HepG2 (cell line): ENCODE results near the gene VWA1. TPM values are rescaled to one million over a fixed set of nuclear protein-coding genes. Genes with fewer than 3 reads are reported as not detected.
A peak's percentile ranks its signal among the peaks of the same experiment; 100 is the strongest.

Experiments used
- ATF2 ChIP-seq: sonication (generic); formaldehyde crosslinking; IDR thresholded peaks from 2 replicates; pipeline ENCODE4 v1.4.0; 2020; ENCODE audit warnings: missing genetic modification reagents
- EEA1 ChIP-seq: sonication (generic); formaldehyde crosslinking; IDR thresholded peaks from 2 replicates; pipeline ENCODE4 v1.5.1; 2020; ENCODE audit warnings: mild to moderate bottlenecking, missing genetic modification reagents, borderline replicate concordance
- ELF1 ChIP-seq: sonication (generic); formaldehyde crosslinking; IDR thresholded peaks from 2 replicates; pipeline ENCODE4 v1.4.0; 2020; ENCODE audit warnings: missing genetic modification reagents
- IKZF4 ChIP-seq: sonication (generic); formaldehyde crosslinking; IDR thresholded peaks from 2 replicates; pipeline ENCODE4 v1.5.1; 2020; ENCODE audit warnings: borderline replicate concordance, mild to moderate bottlenecking, low read depth, missing genetic modification reagents; ENCODE audit errors: not compliant biosample characterization
- ISL2 ChIP-seq: sonication (generic); formaldehyde crosslinking; IDR thresholded peaks from 2 replicates; pipeline ENCODE4 v1.5.0; 2020; ENCODE audit warnings: missing genetic modification reagents
- PRDM15 ChIP-seq: sonication (generic); formaldehyde crosslinking; IDR thresholded peaks from 2 replicates; pipeline ENCODE4 v1.4.0; 2020; ENCODE audit warnings: missing genetic modification reagents
- PTBP1 ChIP-seq: fragments of 200-400 bp; formaldehyde crosslinking; IDR thresholded peaks from 2 replicates; pipeline ENCODE4 v1.6.1; 2018; ENCODE audit warnings: low read length, low read depth; ENCODE audit not compliant: poor library complexity, severe bottlenecking
- SP1 ChIP-seq, 2 experiments: fragments of 450-650 bp in 1 of 2; sonication (generic) in 1 of 2; formaldehyde crosslinking in 1 of 2; IDR thresholded peaks; 2 replicates each; pipeline versions ENCODE4 v1.4.0 to v1.6.1; 2016 to 2020; ENCODE audit warnings: missing genetic modification reagents in 1 of 2
- TFDP2 ChIP-seq: sonication (generic); formaldehyde crosslinking; IDR thresholded peaks from 2 replicates; pipeline ENCODE4 v1.4.0; 2020; ENCODE audit warnings: missing genetic modification reagents
- ZKSCAN1 ChIP-seq: fragments of 150-350 bp; IDR thresholded peaks from 2 replicates; pipeline ENCODE4 v1.6.1; 2014; ENCODE audit warnings: low read length
- ZNF18 ChIP-seq: sonication (generic); formaldehyde crosslinking; IDR thresholded peaks from 2 replicates; pipeline ENCODE4 v1.8.0; 2022; ENCODE audit warnings: mild to moderate bottlenecking, missing genetic modification reagents; ENCODE audit not compliant: insufficient replicate concordance
- ZNF180 ChIP-seq: sonication (generic); formaldehyde crosslinking; IDR thresholded peaks from 2 replicates; pipeline ENCODE4 v1.4.0; 2020; ENCODE audit warnings: low read depth, missing genetic modification reagents, borderline replicate concordance
- ZNF234 ChIP-seq: sonication (generic); formaldehyde crosslinking; conservative IDR thresholded peaks from 2 replicates; pipeline ENCODE4 v1.5.1; 2020; ENCODE audit warnings: mild to moderate bottlenecking, missing genetic modification reagents
- ZNF251 ChIP-seq: sonication (generic); formaldehyde crosslinking; IDR thresholded peaks from 2 replicates; pipeline ENCODE4 v1.9.0; 2021; ENCODE audit warnings: mild to moderate bottlenecking, missing genetic modification reagents
- ZNF460 ChIP-seq: sonication (generic); formaldehyde crosslinking; IDR thresholded peaks from 2 replicates; pipeline ENCODE4 v1.5.1; 2020; ENCODE audit warnings: missing genetic modification reagents, mild to moderate bottlenecking, borderline replicate concordance
- ZNF574 ChIP-seq: sonication (generic); formaldehyde crosslinking; IDR thresholded peaks from 2 replicates; pipeline ENCODE4 v1.4.0; 2020; ENCODE audit warnings: missing genetic modification reagents
- ZNF781 ChIP-seq: sonication (generic); formaldehyde crosslinking; IDR thresholded peaks from 2 replicates; pipeline ENCODE4 v1.5.1; 2020; ENCODE audit warnings: borderline replicate concordance, mild to moderate bottlenecking, missing genetic modification reagents; ENCODE audit errors: not compliant biosample characterization
- ZSCAN29 ChIP-seq: sonication (generic); formaldehyde crosslinking; conservative IDR thresholded peaks from 2 replicates; pipeline ENCODE4 v1.4.0; 2020; ENCODE audit warnings: mild to moderate bottlenecking, missing genetic modification reagents
- polyA plus RNA-seq, 8 experiments: library from polyadenylated mRNA; depleted of rRNA in 3 of 8; stranded (reverse) in 7 of 8; unstranded in 1 of 8; fragments of >200 nt; fragmentation: Illumina TruSeq in 4 of 8; extraction: Trizol in 4 of 8; gene quantifications; 2 replicates each; pipeline versions ENCODE4 v1.2.1 to v1.2.3, GENCODE V29; 2011 to 2016; ENCODE audit warnings: low read depth in 4 of 8, missing spikeins in 1 of 8, mixed read lengths in 1 of 8; ENCODE audit not compliant: insufficient read depth in 1 of 8
- total RNA-seq, 5 experiments: library from RNA; depleted of rRNA; stranded (reverse); fragments of >200 nt; fragmentation: Illumina TruSeq; extraction: Trizol; gene quantifications; 2 replicates each; pipeline ENCODE4 v1.2.3, GENCODE V29; 2016; ENCODE audit warnings: low read depth in 1 of 5

The VWA1 gene
- total and polyA plus RNA-seq, 2 of the 13 experiments (the other 11 are each of a cell fraction or from before 2014, with no cell fraction given), result 40.9 to 57.5 TPM

GRCh38 chr1:1471389-1472052 lies 36.0 kb downstream of the VWA1 start, which contains the start of gene ATAD3B (continued):
- TF ChIP-seq ATF2 (CRISPR knock-in tag), result peak; percentile 43; the same call in 1 of the 2 replicates
- 0 out of 2 replicates have a peak, but pooled peaks have one; percentile 23 for TF ChIP-seq ZNF234
- TF ChIP-seq ZNF180, result no peak
- no peak for TF ChIP-seq ZNF251
- TF ChIP-seq ZKSCAN1, result no peak
- TF ChIP-seq ZNF781 (CRISPR knock-in tag), result no peak
- TF ChIP-seq PRDM15 (CRISPR knock-in tag), result no peak
- peak; percentile 88 for TF ChIP-seq ZNF574
- TF ChIP-seq EEA1 (CRISPR knock-in tag), result no peak
- TF ChIP-seq ZNF460 (CRISPR knock-in tag), result no peak
- peak; percentile 96 for TF ChIP-seq TFDP2 (CRISPR knock-in tag)
- TF ChIP-seq PTBP1, result no peak
- TF ChIP-seq ISL2 (CRISPR knock-in tag), result peak; percentile 68
- no peak for TF ChIP-seq ZSCAN29 (CRISPR knock-in tag)
- TF ChIP-seq ELF1 (CRISPR knock-in tag), result peak; percentile 74
- no peak for TF ChIP-seq ZNF18 (CRISPR knock-in tag)
- TF ChIP-seq IKZF4, result no peak
- TF ChIP-seq SP1 (IDR thresholded peaks at IDR 0.05), result no peak
- peak; percentile 84 for TF ChIP-seq SP1 (CRISPR knock-in tag; IDR thresholded peaks at IDR 0.05)
